ENCODE data around the gene NOL7. TPM values are rescaled to one million over a fixed set of nuclear protein-coding genes. Genes with fewer than 3 reads are reported as not detected.

Gene NOL7
- total and polyA plus RNA-seq, 2 experiments from 2014 or later, result 97.2 to 251 TPM

DNA sequence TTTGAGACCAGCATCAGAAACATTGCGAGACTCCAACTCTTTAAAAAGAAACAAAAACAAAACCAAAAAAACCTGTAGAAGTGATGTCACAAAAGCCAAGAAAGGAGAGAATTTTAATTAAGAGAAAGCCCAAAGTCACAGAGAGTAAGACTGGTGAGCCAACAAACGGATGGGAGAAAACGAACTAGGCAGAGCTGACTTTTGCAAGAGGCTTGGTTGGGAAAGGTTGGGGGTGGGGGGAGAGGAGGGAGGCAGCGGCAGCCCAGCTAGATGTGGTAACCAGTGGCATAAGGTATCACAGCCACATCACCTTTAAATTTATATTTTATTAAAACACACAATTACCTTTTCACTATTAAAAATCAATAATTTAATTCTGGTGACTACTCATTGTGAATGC lies 23.5 kb downstream of the NOL7 start:
- Mint-ChIP-seq H3K4me1 (peaks cover 53% of the 10 kb centered on the region), H3K27ac (peak overlapping the region; percentile 89), H3K27me3 (ENCODE audit: insufficient read depth, low read depth, poor library complexity) (peaks cover 6% of the 10 kb centered on the region), H3K36me3 (ENCODE audit: low read depth) (peaks cover 13% of the 10 kb centered on the region; the same call in 2 of the 3 replicates), H3K4me3 (peak overlapping the region; percentile 10; the same call in 1 of the 3 replicates), H3K9me3 (no peaks in the 10 kb centered on the region)
- H3K79me2 ChIP-seq (replicated peaks; ENCODE audit: insufficient read depth), result no peaks in the 10 kb centered on the region
- H3K4me3 ChIP-seq, result no peak overlapping the region
- no peak overlapping the region for H3K4me2 ChIP-seq
- no peaks in the 10 kb centered on the region for H3F3A ChIP-seq (replicated peaks; ENCODE audit: low read depth)
- TF ChIP-seq ZNF331 (CRISPR knock-in tag; IDR thresholded peaks at IDR 0.05; ENCODE audit: low read depth) (no peak), POLR2AphosphoS5 (IDR thresholded peaks at IDR 0.05; ENCODE audit: low read depth) (no peak), JUNB (IDR thresholded peaks at IDR 0.05; ENCODE audit: unreplicated experiment) (no peak), EZH2phosphoT487 (IDR thresholded peaks at IDR 0.05; ENCODE audit: unreplicated experiment) (no peak), STAT1 (IDR thresholded peaks at IDR 0.05; ENCODE audit: unreplicated experiment) (no peak), ZNF114 (CRISPR knock-in tag; IDR thresholded peaks at IDR 0.05) (no peak), CREB1 (CRISPR knock-in tag; IDR thresholded peaks at IDR 0.05; ENCODE audit: low read depth) (no peak), NANOG (IDR thresholded peaks at IDR 0.05; ENCODE audit: borderline replicate concordance) (no peak), EZH2 (IDR thresholded peaks at IDR 0.05; ENCODE audit: low read depth, unreplicated experiment) (no peak)
- TF ChIP-seq, protein P1, sequence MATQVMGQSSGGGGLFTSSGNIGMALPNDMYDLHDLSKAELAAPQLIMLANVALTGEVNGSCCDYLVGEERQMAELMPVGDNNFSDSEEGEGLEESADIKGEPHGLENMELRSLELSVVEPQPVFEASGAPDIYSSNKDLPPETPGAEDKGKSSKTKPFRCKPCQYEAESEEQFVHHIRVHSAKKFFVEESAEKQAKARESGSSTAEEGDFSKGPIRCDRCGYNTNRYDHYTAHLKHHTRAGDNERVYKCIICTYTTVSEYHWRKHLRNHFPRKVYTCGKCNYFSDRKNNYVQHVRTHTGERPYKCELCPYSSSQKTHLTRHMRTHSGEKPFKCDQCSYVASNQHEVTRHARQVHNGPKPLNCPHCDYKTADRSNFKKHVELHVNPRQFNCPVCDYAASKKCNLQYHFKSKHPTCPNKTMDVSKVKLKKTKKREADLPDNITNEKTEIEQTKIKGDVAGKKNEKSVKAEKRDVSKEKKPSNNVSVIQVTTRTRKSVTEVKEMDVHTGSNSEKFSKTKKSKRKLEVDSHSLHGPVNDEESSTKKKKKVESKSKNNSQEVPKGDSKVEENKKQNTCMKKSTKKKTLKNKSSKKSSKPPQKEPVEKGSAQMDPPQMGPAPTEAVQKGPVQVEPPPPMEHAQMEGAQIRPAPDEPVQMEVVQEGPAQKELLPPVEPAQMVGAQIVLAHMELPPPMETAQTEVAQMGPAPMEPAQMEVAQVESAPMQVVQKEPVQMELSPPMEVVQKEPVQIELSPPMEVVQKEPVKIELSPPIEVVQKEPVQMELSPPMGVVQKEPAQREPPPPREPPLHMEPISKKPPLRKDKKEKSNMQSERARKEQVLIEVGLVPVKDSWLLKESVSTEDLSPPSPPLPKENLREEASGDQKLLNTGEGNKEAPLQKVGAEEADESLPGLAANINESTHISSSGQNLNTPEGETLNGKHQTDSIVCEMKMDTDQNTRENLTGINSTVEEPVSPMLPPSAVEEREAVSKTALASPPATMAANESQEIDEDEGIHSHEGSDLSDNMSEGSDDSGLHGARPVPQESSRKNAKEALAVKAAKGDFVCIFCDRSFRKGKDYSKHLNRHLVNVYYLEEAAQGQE (IDR thresholded peaks at IDR 0.05; ENCODE audit: unreplicated experiment), result no peak
- TF ChIP-seq, protein P2, sequence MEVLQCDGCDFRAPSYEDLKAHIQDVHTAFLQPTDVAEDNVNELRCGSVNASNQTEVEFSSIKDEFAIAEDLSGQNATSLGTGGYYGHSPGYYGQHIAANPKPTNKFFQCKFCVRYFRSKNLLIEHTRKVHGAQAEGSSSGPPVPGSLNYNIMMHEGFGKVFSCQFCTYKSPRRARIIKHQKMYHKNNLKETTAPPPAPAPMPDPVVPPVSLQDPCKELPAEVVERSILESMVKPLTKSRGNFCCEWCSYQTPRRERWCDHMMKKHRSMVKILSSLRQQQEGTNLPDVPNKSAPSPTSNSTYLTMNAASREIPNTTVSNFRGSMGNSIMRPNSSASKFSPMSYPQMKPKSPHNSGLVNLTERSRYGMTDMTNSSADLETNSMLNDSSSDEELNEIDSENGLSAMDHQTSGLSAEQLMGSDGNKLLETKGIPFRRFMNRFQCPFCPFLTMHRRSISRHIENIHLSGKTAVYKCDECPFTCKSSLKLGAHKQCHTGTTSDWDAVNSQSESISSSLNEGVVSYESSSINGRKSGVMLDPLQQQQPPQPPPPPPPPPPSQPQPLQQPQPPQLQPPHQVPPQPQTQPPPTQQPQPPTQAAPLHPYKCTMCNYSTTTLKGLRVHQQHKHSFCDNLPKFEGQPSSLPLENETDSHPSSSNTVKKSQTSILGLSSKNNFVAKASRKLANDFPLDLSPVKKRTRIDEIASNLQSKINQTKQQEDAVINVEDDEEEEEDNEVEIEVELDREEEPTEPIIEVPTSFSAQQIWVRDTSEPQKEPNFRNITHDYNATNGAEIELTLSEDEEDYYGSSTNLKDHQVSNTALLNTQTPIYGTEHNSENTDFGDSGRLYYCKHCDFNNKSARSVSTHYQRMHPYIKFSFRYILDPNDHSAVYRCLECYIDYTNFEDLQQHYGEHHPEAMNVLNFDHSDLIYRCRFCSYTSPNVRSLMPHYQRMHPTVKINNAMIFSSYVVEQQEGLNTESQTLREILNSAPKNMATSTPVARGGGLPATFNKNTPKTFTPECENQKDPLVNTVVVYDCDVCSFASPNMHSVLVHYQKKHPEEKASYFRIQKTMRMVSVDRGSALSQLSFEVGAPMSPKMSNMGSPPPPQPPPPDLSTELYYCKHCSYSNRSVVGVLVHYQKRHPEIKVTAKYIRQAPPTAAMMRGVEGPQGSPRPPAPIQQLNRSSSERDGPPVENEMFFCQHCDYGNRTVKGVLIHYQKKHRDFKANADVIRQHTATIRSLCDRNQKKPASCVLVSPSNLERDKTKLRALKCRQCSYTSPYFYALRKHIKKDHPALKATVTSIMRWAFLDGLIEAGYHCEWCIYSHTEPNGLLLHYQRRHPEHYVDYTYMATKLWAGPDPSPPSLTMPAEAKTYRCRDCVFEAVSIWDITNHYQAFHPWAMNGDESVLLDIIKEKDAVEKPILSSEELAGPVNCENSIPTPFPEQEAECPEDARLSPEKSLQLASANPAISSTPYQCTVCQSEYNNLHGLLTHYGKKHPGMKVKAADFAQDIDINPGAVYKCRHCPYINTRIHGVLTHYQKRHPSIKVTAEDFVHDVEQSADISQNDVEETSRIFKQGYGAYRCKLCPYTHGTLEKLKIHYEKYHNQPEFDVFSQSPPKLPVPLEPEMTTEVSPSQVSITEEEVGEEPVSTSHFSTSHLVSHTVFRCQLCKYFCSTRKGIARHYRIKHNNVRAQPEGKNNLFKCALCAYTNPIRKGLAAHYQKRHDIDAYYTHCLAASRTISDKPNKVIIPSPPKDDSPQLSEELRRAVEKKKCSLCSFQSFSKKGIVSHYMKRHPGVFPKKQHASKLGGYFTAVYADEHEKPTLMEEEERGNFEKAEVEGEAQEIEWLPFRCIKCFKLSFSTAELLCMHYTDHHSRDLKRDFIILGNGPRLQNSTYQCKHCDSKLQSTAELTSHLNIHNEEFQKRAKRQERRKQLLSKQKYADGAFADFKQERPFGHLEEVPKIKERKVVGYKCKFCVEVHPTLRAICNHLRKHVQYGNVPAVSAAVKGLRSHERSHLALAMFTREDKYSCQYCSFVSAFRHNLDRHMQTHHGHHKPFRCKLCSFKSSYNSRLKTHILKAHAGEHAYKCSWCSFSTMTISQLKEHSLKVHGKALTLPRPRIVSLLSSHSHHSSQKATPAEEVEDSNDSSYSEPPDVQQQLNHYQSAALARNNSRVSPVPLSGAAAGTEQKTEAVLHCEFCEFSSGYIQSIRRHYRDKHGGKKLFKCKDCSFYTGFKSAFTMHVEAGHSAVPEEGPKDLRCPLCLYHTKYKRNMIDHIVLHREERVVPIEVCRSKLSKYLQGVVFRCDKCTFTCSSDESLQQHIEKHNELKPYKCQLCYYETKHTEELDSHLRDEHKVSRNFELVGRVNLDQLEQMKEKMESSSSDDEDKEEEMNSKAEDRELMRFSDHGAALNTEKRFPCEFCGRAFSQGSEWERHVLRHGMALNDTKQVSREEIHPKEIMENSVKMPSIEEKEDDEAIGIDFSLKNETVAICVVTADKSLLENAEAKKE (CRISPR knock-in tag; IDR thresholded peaks at IDR 0.05), result no peak
- TF ChIP-seq, protein P3, sequence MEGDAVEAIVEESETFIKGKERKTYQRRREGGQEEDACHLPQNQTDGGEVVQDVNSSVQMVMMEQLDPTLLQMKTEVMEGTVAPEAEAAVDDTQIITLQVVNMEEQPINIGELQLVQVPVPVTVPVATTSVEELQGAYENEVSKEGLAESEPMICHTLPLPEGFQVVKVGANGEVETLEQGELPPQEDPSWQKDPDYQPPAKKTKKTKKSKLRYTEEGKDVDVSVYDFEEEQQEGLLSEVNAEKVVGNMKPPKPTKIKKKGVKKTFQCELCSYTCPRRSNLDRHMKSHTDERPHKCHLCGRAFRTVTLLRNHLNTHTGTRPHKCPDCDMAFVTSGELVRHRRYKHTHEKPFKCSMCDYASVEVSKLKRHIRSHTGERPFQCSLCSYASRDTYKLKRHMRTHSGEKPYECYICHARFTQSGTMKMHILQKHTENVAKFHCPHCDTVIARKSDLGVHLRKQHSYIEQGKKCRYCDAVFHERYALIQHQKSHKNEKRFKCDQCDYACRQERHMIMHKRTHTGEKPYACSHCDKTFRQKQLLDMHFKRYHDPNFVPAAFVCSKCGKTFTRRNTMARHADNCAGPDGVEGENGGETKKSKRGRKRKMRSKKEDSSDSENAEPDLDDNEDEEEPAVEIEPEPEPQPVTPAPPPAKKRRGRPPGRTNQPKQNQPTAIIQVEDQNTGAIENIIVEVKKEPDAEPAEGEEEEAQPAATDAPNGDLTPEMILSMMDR (conservative IDR thresholded peaks at IDR 0.05; ENCODE audit: low read depth in 2 of 2), result no peak
- TF ChIP-seq, protein P4, sequence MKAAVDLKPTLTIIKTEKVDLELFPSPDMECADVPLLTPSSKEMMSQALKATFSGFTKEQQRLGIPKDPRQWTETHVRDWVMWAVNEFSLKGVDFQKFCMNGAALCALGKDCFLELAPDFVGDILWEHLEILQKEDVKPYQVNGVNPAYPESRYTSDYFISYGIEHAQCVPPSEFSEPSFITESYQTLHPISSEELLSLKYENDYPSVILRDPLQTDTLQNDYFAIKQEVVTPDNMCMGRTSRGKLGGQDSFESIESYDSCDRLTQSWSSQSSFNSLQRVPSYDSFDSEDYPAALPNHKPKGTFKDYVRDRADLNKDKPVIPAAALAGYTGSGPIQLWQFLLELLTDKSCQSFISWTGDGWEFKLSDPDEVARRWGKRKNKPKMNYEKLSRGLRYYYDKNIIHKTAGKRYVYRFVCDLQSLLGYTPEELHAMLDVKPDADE (IDR thresholded peaks at IDR 0.05), result no peak
- ATAC-seq (no peak), DNase-seq (ENCODE audit: low spot score) (no peak)
- no peaks in the 10 kb centered on the region for H3K36me3 ChIP-seq (ENCODE audit: insufficient read depth)
- H2AFZ ChIP-seq, result no peak overlapping the region
- no peaks in the 10 kb centered on the region for H3K27me3 ChIP-seq (ENCODE audit: insufficient read depth)
- H3K9me2 ChIP-seq (ENCODE audit: insufficient read depth), result no peaks in the 10 kb centered on the region
- peaks cover 54% of the 10 kb centered on the region for H3K4me1 ChIP-seq (ENCODE audit: insufficient read depth)
- no peak overlapping the region for H3K27ac ChIP-seq (ENCODE audit: low read depth)
- no peaks in the 10 kb centered on the region for H4K20me1 ChIP-seq (replicated peaks; ENCODE audit: insufficient read depth)
